RWPE1 (cell line): ENCODE measurements around the gene PTPRB.

Source experiments
- CTCF ChIA-PET: fragments of 350-600 bp; sonication (Branson Sonifier 250); formaldehyde crosslinking; extraction: SDS; loops from one replicate; lab custom pipeline; 2021; lab: Yijun Ruan, JAX
- POLR2A ChIA-PET: fragments of 400-600 bp; formaldehyde crosslinking; extraction: SDS; loops from one replicate; lab custom pipeline; 2020; ENCODE audit warnings: antibody characterized with exemption; ENCODE audit not compliant: low non-redundant PET; lab: Yijun Ruan, JAX
- DNase-seq: peaks from one replicate; pipeline ENCODE4 v3.0.0; 2012; ENCODE audit warnings: low spot score
- H3K27ac ChIP-seq: fragments of 450-650 bp; 2 replicates; pipeline ENCODE4 v1.5.1; 2017
- CTCF ChIP-seq: fragments of 450-650 bp; conservative IDR thresholded peaks from 2 replicates; pipeline ENCODE4 v1.5.1; 2017; ENCODE audit warnings: low read depth, mild to moderate bottlenecking

PTPRB gene

GRCh38 chr12:70667253-70667652, 30.0 kb upstream of the PTPRB start:
- ChIA-PET POLR2A (no interaction called here), CTCF (interaction anchor here (1.2 kb wide), 1 partner anchor 47 kb away, joined by 3 read pairs; no protein-coding TSS in a partner anchor)
- no peak for TF ChIP-seq CTCF
- no peak overlapping the region for H3K27ac ChIP-seq
- DNase-seq: no peak

- no peak for DNase-seq
- CTCF ChIA-PET: interaction anchor here (1.2 kb wide), 1 partner anchor 46 kb away, joined by 3 read pairs; no protein-coding TSS in a partner anchor
- H3K27ac ChIP-seq: no peak overlapping the region
- POLR2A ChIA-PET: no interaction called here
- TF ChIP-seq CTCF: no peak
Measured at GRCh38 chr12:70666364-70666763, 29.1 kb upstream of the PTPRB start.

- ChIA-PET POLR2A (no interaction called here), CTCF (no interaction called here)
- DNase-seq: no peak
- TF ChIP-seq CTCF: no peak
- no peak overlapping the region for H3K27ac ChIP-seq
Measured at GRCh38 chr12:70664465-70664881, 27.2 kb upstream of the PTPRB start.

GRCh38 chr12:70663838-70664237, 26.6 kb upstream of the PTPRB start:
- DNase-seq: no peak
- no peak for TF ChIP-seq CTCF
- POLR2A ChIA-PET: no interaction called here
- CTCF ChIA-PET: no interaction called here
- no peak overlapping the region for H3K27ac ChIP-seq

GRCh38 chr12:70661466-70662161, 24.4 kb upstream of the PTPRB start:
- H3K27ac ChIP-seq: no peak overlapping the region
- POLR2A ChIA-PET: no interaction called here
- CTCF ChIA-PET: no interaction called here
- no peak for DNase-seq
- no peak for TF ChIP-seq CTCF

- peak; percentile 14 for DNase-seq
- H3K27ac ChIP-seq: no peak overlapping the region
- ChIA-PET POLR2A (no interaction called here), CTCF (no interaction called here)
- TF ChIP-seq CTCF: no peak
Measured at GRCh38 chr12:70660620-70661219, 23.5 kb upstream of the PTPRB start.
